ENCODE results near the gene MEN1.

The MEN1 gene

GRCh38 chr11:64799623-64800302 lies 10.6 kb downstream of the MEN1 start:
- no peak for TF ChIP-seq ESRRG (CRISPR knock-in tag; IDR thresholded peaks at IDR 0.05)
- no peak for TF ChIP-seq CSRNP3 (CRISPR knock-in tag; IDR thresholded peaks at IDR 0.05)
- TF ChIP-seq, protein P1, sequence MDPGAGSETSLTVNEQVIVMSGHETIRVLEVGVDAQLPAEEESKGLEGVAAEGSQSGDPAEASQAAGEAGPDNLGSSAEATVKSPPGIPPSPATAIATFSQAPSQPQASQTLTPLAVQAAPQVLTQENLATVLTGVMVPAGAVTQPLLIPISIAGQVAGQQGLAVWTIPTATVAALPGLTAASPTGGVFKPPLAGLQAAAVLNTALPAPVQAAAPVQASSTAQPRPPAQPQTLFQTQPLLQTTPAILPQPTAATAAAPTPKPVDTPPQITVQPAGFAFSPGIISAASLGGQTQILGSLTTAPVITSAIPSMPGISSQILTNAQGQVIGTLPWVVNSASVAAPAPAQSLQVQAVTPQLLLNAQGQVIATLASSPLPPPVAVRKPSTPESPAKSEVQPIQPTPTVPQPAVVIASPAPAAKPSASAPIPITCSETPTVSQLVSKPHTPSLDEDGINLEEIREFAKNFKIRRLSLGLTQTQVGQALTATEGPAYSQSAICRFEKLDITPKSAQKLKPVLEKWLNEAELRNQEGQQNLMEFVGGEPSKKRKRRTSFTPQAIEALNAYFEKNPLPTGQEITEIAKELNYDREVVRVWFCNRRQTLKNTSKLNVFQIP (CRISPR knock-in tag; IDR thresholded peaks at IDR 0.05; ENCODE audit: borderline replicate concordance, low read depth), result no peak
- TF ChIP-seq ZNF8 (CRISPR knock-in tag; IDR thresholded peaks at IDR 0.05), result no peak
- no peak for TF ChIP-seq ZFP3 (CRISPR knock-in tag; IDR thresholded peaks at IDR 0.05)
- TF ChIP-seq PPARA (CRISPR knock-in tag; IDR thresholded peaks at IDR 0.05; ENCODE audit: borderline replicate concordance), result no peak
- no peak for TF ChIP-seq SNAI2 (CRISPR knock-in tag; IDR thresholded peaks at IDR 0.05)
- no peak for TF ChIP-seq ISL1 (CRISPR knock-in tag; IDR thresholded peaks at IDR 0.05)
- TF ChIP-seq TOX (CRISPR knock-in tag; IDR thresholded peaks at IDR 0.05; ENCODE audit: borderline replicate concordance), result no peak
- TF ChIP-seq CSDC2 (CRISPR knock-in tag; IDR thresholded peaks at IDR 0.05), result no peak
- TF ChIP-seq ZFP30 (CRISPR knock-in tag; IDR thresholded peaks at IDR 0.05), result no peak
- no peak for TF ChIP-seq ZNF565 (CRISPR knock-in tag; conservative IDR thresholded peaks at IDR 0.05; ENCODE audit: low read depth)
- no peak for TF ChIP-seq CREB5 (CRISPR knock-in tag; IDR thresholded peaks at IDR 0.05; ENCODE audit: low read depth)
- no peak for TF ChIP-seq RARB (CRISPR knock-in tag; IDR thresholded peaks at IDR 0.05)
- TF ChIP-seq ARNTL (CRISPR knock-in tag; IDR thresholded peaks at IDR 0.05; ENCODE audit: borderline replicate concordance, low read depth), result no peak
- TF ChIP-seq, protein P2, sequence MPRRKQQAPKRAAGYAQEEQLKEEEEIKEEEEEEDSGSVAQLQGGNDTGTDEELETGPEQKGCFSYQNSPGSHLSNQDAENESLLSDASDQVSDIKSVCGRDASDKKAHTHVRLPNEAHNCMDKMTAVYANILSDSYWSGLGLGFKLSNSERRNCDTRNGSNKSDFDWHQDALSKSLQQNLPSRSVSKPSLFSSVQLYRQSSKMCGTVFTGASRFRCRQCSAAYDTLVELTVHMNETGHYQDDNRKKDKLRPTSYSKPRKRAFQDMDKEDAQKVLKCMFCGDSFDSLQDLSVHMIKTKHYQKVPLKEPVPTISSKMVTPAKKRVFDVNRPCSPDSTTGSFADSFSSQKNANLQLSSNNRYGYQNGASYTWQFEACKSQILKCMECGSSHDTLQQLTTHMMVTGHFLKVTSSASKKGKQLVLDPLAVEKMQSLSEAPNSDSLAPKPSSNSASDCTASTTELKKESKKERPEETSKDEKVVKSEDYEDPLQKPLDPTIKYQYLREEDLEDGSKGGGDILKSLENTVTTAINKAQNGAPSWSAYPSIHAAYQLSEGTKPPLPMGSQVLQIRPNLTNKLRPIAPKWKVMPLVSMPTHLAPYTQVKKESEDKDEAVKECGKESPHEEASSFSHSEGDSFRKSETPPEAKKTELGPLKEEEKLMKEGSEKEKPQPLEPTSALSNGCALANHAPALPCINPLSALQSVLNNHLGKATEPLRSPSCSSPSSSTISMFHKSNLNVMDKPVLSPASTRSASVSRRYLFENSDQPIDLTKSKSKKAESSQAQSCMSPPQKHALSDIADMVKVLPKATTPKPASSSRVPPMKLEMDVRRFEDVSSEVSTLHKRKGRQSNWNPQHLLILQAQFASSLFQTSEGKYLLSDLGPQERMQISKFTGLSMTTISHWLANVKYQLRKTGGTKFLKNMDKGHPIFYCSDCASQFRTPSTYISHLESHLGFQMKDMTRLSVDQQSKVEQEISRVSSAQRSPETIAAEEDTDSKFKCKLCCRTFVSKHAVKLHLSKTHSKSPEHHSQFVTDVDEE (CRISPR knock-in tag; IDR thresholded peaks at IDR 0.05), result no peak
- no peak for TF ChIP-seq OSR1 (CRISPR knock-in tag; IDR thresholded peaks at IDR 0.05)
- TF ChIP-seq GLIS3 (CRISPR knock-in tag; IDR thresholded peaks at IDR 0.05), result no peak
- ATAC-seq, result no peak

GRCh38 chr11:64799256-64799622 lies 11.1 kb downstream of the MEN1 start:
- no peak for ATAC-seq
- TF ChIP-seq RARB (CRISPR knock-in tag; IDR thresholded peaks at IDR 0.05), result no peak
- TF ChIP-seq ZNF565 (CRISPR knock-in tag; conservative IDR thresholded peaks at IDR 0.05; ENCODE audit: low read depth), result no peak
- TF ChIP-seq, protein P2 (CRISPR knock-in tag; IDR thresholded peaks at IDR 0.05), result no peak
- TF ChIP-seq TOX (CRISPR knock-in tag; IDR thresholded peaks at IDR 0.05; ENCODE audit: borderline replicate concordance), result no peak
- no peak for TF ChIP-seq ZFP30 (CRISPR knock-in tag; IDR thresholded peaks at IDR 0.05)
